ENCODE results near the gene FSTL5.

Gene FSTL5

GRCh38 chr4:161564230-161564834 is 599.5 kb downstream of the FSTL5 start:
- no peak for DNase-seq

- DNase-seq: no peak
Observed at GRCh38 chr4:161555689-161556660, 607.8 kb downstream of the FSTL5 start.

- no peak for DNase-seq
Observed at GRCh38 chr4:161554372-161554990, 609.3 kb downstream of the FSTL5 start.

- DNase-seq: no peak
Observed at GRCh38 chr4:161546902-161547301, 616.9 kb downstream of the FSTL5 start.

- no peak for DNase-seq
Observed at GRCh38 chr4:161540265-161540664, 623.5 kb downstream of the FSTL5 start.

- DNase-seq: no peak
Observed at GRCh38 chr4:161538941-161539340, 624.9 kb downstream of the FSTL5 start.

- no peak for DNase-seq
Observed at GRCh38 chr4:161530710-161531109, 633.1 kb downstream of the FSTL5 start.

- no peak for DNase-seq
Observed at GRCh38 chr4:161525121-161525520, 638.7 kb downstream of the FSTL5 start.

GRCh38 chr4:161522031-161522430 is 641.8 kb downstream of the FSTL5 start:
- DNase-seq: no peak

GRCh38 chr4:161519611-161520010 is 644.2 kb downstream of the FSTL5 start:
- DNase-seq: no peak

- DNase-seq: no peak
Observed at GRCh38 chr4:161517941-161518340, 645.9 kb downstream of the FSTL5 start.

- DNase-seq: no peak
Observed at GRCh38 chr4:161505141-161505540, 658.7 kb downstream of the FSTL5 start.

GRCh38 chr4:161498155-161498554 is 665.6 kb downstream of the FSTL5 start:
- no peak for DNase-seq

- no peak for DNase-seq
Observed at GRCh38 chr4:161486461-161486860, 677.3 kb downstream of the FSTL5 start.

- no peak for DNase-seq
Observed at GRCh38 chr4:161466316-161466715, 697.5 kb downstream of the FSTL5 start.

GRCh38 chr4:161463436-161463835 is 700.4 kb downstream of the FSTL5 start:
- DNase-seq: no peak

GRCh38 chr4:161457906-161458305 is 705.9 kb downstream of the FSTL5 start:
- no peak for DNase-seq

- DNase-seq: no peak
Observed at GRCh38 chr4:161457311-161457710, 706.5 kb downstream of the FSTL5 start.

- DNase-seq: no peak
Observed at GRCh38 chr4:161454860-161455259, 708.9 kb downstream of the FSTL5 start.

GRCh38 chr4:161448550-161449180 is 715.1 kb downstream of the FSTL5 start:
- no peak for DNase-seq

GRCh38 chr4:161444626-161445025 is 719.2 kb downstream of the FSTL5 start:
- no peak for DNase-seq

- DNase-seq: no peak
Observed at GRCh38 chr4:161442921-161443320, 720.9 kb downstream of the FSTL5 start.

GRCh38 chr4:161438096-161438495 is 725.7 kb downstream of the FSTL5 start:
- DNase-seq: no peak
